GM10266 (cell line): ENCODE results near the gene MPP3.
"Not testable (repeated sequence)": the region's sequence is repeated elsewhere in the genome, so short reads cannot be mapped to it uniquely, and the experiment has no call there.

Source experiments
- DNase-seq: peaks from one replicate; pipeline ENCODE4 v3.0.0; 2012; ENCODE audit errors: extremely low spot score
- CTCF ChIP-seq: IDR thresholded peaks from 2 replicates; pipeline ENCODE4 v1.5.1; 2012; ENCODE audit warnings: mild to moderate bottlenecking, low read depth; ENCODE audit not compliant: control insufficient read depth, insufficient read depth; ENCODE audit errors: missing control alignments

The MPP3 gene

GRCh38 chr17:43803758-43804157 lies 29.2 kb downstream of the MPP3 start:
- DNase-seq = no peak
- no peak for TF ChIP-seq CTCF

- DNase-seq = no peak
- TF ChIP-seq CTCF = no peak
Observed at GRCh38 chr17:43801844-43802243, 31.1 kb downstream of the MPP3 start.

GRCh38 chr17:43800736-43801135 lies 32.2 kb downstream of the MPP3 start:
- TF ChIP-seq CTCF = no peak
- DNase-seq = no peak

- DNase-seq = no peak
- TF ChIP-seq CTCF = no peak
Observed at GRCh38 chr17:43799047-43799446, 33.9 kb downstream of the MPP3 start.

GRCh38 chr17:43798024-43798423 lies 34.9 kb downstream of the MPP3 start:
- not testable (repeated sequence) for DNase-seq

- DNase-seq = not testable (repeated sequence)
Observed at GRCh38 chr17:43792668-43793067, 40.3 kb downstream of the MPP3 start.

- TF ChIP-seq CTCF = no peak
- no peak for DNase-seq
Observed at GRCh38 chr17:43791589-43791988, 41.4 kb downstream of the MPP3 start.

- no peak for DNase-seq
- no peak for TF ChIP-seq CTCF
Observed at GRCh38 chr17:43790311-43790940, 42.5 kb downstream of the MPP3 start.

- no peak for DNase-seq
- TF ChIP-seq CTCF = no peak
Observed at GRCh38 chr17:43789482-43789881, 43.5 kb downstream of the MPP3 start.
